Stimulated activated CD4-positive, alpha-beta T cell treated with anti-CD3 and anti-CD28 coated beads, Interleukin-4, amount 100 ng/mL, for 4 hours (primary cell): ENCODE measurements around the gene ODAD3.
A peak's percentile ranks its signal among the peaks of the same experiment; 100 is the strongest.
"Not testable (repeated sequence)": the region's sequence is repeated elsewhere in the genome, so short reads cannot be mapped to it uniquely, and the experiment has no call there.

Experiments
- DNase-seq, 2 experiments: peaks; one replicate each; pipeline ENCODE4 v3.0.0-alpha.2; 2020

ODAD3 gene

GRCh38 chr19:11401808-11402543 is 32.9 kb downstream of the ODAD3 start:
- no peak for DNase-seq

GRCh38 chr19:11400798-11401197 is 34.1 kb downstream of the ODAD3 start:
- DNase-seq, result no peak

- no peak for DNase-seq
These were observed 35.3 kb downstream of the ODAD3 start for GRCh38 chr19:11399667-11400066.

GRCh38 chr19:11397089-11397610 is 37.8 kb downstream of the ODAD3 start:
- DNase-seq, result no peak

GRCh38 chr19:11390933-11391680 is 43.8 kb downstream of the ODAD3 start:
- DNase-seq, result no peak

DNA sequence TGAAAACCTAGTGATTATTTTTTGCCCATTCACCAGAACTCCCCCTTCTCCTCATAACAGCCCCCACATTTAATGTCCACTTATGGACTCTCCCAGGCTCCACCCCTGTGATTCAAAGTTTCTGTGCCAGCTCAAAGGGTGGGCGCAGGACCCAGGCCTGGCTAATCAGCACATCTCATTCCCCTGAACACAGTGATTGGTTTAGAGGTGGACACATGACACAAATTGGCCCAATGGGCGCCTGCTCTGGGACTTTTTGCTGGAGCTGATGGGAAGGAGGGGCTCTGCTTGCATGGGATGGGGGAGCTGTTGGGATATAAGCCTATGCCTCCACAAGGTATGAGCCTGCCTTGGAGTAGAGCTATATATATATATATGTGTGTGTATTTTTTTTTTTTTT is 44.6 kb downstream of the ODAD3 start:
- no peak for DNase-seq

GRCh38 chr19:11387162-11388034 is 47.5 kb downstream of the ODAD3 start:
- DNase-seq, result no peak

GRCh38 chr19:11384778-11385129 is 50.2 kb downstream of the ODAD3 start:
- no peak for DNase-seq

DNA sequence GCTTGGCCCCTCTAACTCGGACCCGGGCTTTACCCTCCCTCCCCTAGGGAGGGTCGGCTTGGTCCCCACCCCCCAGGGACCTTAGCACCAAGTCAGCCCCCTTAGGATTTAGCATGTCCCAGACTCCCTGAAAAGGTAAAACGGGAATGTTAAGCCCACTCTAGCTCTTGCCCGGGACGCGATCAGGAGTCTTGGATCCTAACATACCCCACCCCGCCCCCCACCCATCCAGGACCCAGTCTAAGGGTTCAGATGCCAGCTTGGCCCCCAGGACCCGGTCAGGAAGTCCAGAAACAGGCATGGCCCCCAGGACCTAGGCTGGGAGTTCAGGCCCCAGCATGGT is 51.2 kb downstream of the ODAD3 start:
- DNase-seq, result no peak

- DNase-seq, result peak in 1 of 2 experiments; percentile 43
These were observed 51.8 kb downstream of the ODAD3 start for GRCh38 chr19:11382898-11383705.

GRCh38 chr19:11380653-11381537 is 54.0 kb downstream of the ODAD3 start:
- DNase-seq, result peak; percentile 89 to 96

DNA sequence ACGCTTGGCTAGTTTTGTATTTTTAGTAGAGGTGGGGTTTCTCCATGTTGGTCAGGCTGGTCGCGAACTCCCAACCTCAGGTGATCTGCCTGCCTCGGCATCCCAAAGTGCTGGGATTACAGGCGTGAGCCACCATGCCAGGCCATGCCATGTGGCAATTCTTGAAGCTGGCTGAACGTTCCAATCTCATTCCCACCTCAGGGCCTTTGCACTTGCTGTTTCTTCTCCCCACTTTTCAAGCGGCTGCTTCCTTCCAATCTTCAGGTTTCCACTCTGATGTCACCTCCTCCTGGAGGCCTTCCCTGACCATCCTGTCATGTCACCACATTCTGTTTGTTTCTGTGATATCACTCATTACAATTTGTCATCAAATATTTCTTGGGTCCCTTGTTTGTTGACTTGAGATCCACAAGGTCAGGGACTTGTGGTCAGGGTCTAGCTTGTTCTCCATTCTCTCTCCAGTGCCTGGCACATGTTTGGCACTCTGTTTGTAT is 55.0 kb downstream of the ODAD3 start:
- DNase-seq, result no peak

DNA sequence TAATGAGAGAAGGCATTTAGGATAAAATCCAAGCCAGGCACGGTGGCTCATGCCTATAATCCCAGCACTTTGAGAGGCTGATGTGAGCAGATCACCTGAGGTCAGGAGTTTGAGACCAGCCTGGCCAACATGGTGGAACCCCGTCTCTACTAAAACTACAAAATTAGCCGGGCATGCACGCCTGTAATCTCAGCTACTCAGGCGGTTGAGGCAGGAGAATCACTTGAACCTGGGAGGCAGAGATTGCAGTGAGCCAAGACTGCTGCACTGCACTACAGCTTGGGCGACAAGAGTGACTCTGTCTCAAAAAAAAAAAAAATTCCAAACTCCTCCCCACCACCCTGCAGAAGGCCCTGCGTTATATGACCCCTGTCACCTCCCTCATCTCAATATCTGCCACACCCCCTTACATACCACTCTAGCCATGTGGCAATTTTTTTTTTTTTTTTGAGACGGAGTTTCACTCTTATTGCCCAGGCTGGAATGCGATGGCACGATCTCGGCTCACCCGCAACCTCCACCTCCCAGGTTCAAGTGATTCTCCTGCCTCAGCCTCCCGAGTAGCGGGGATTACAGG is 55.6 kb downstream of the ODAD3 start:
- DNase-seq, result not testable (repeated sequence)

- DNase-seq, result no peak
These were observed 56.4 kb downstream of the ODAD3 start for GRCh38 chr19:11378319-11379189.

DNA sequence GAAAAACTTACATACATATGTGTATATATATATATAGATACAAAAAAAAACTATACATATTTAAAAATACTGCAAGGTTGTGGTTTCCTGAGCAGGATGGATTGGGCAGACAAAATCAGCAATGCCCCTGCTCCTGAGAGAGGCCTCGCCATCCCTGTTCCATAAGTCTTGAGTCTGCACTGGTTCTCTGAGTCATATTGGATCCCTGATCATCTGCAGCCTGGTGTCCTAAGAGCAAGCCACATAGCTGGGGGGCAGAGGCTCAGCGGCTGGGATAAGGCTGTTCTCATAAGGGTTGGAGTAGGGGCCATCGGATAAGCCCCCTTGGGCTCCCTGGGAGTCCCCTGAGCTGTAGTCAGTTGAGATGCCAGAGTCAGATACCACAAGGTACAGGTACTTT is 57.2 kb downstream of the ODAD3 start:
- DNase-seq, result no peak

GRCh38 chr19:11377237-11377636 is 57.7 kb downstream of the ODAD3 start:
- DNase-seq, result no peak

- peak; percentile 56 to 68 for DNase-seq
These were observed 59.6 kb downstream of the ODAD3 start for GRCh38 chr19:11375143-11375948.

DNA sequence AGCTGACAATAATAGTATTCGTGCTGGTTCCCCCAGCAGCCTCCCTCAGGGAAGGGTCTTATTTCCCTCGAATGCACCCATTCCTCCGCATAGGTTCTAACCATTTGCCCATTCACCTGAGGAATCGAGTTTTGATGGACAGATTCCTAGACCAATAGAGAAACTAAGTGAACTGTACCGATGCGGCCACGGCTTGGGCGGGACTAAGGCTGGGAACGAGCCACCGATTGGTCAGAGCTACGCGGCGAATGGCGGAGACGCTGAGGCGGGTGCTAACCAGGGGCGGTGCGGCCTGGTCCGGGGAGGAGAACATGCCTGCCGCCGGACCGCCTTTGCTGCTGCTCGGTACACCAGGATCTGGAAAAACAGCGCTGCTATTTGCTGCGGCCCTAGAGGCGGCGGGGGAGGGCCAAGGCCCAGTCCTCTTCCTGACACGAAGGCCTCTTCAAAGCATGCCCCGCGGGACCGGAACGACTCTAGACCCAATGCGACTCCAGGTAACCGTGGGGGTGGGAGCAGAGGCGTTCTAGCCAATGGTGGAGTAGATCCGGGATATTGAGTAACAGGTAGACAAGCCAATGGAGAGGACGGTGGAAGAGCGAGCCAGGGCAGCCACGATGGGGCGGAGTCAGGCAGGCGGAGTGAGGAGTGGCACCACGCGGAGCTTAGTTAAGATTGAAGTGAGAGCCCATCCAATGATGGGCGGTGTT is 60.3 kb downstream of the ODAD3 start, which contains the start of gene SWSAP1:
Gene SWSAP1 (plus strand): TSS at position 234 of the 710 bp plus-strand sequence. CDS start 15 bp downstream, at position 249.
- DNase-seq, result peak; percentile 93 to 98
